Gastrocnemius medialis (tissue), 4 donors: ENCODE measurements around the gene PLXDC2.

ENCODE experiments used
- POLR2A ChIP-seq, 2 donors: fragments of 450-650 bp; IDR thresholded peaks; one replicate each; pipeline ENCODE4 v1.6.1; 2017; ENCODE audit warnings: antibody characterized with exemption in 2 of 2, mild to moderate bottlenecking in 2 of 2, moderate library complexity in 2 of 2
- TF ChIP-seq, protein P1 (sequence below), 5 experiments: fragments of 450-650 bp in 3 of 5; fragments of 200-600 bp in 2 of 5; sonication (generic) in 2 of 5; IDR thresholded peaks in 4 of 5; conservative IDR thresholded peaks in 1 of 5; 1 replicate in 4 of 5; 2 replicates in 1 of 5; pipeline ENCODE4 v1.5.1; 2016 to 2019; ENCODE audit warnings: antibody characterized with exemption in 5 of 5, mild to moderate bottlenecking in 3 of 5, moderate library complexity in 3 of 5

DNA sequence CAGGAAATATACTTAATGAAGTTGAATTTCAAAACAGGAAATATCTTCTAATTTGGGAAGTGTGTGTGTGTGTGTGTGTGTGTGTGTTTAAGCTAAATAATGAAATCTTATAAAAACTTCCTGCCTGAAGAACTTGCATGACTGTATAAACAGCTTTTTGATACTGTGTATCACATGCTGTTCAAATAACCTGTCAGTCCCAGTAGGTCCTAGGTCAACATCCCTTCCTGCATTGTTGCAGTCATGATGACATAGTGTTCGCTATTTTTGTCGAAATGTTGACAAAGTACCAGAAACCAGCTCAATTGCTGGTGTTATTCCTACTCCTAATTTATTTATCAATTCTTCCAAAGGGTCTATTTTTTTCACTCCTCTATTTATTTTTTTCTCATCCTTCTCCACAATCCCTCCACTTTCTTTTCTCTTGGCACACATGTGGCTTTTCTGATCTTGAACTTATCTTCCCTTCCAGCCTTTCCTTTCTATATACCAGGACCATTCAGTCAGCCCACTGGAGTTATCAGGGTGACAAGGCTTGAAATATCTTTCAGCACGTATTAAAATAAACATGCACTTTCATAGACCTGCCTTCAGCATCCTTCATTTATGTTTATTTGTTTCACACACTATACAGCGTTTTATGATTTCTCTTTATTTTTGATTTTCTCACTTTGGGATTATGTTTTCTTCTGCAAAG, 115.8 kb downstream of the PLXDC2 start:
- TF ChIP-seq, protein P1, sequence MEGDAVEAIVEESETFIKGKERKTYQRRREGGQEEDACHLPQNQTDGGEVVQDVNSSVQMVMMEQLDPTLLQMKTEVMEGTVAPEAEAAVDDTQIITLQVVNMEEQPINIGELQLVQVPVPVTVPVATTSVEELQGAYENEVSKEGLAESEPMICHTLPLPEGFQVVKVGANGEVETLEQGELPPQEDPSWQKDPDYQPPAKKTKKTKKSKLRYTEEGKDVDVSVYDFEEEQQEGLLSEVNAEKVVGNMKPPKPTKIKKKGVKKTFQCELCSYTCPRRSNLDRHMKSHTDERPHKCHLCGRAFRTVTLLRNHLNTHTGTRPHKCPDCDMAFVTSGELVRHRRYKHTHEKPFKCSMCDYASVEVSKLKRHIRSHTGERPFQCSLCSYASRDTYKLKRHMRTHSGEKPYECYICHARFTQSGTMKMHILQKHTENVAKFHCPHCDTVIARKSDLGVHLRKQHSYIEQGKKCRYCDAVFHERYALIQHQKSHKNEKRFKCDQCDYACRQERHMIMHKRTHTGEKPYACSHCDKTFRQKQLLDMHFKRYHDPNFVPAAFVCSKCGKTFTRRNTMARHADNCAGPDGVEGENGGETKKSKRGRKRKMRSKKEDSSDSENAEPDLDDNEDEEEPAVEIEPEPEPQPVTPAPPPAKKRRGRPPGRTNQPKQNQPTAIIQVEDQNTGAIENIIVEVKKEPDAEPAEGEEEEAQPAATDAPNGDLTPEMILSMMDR (IDR thresholded peaks at IDR 0.05 in 4 of 5, conservative IDR thresholded peaks at IDR 0.05 in 1 of 5), result no peak
- TF ChIP-seq POLR2A (IDR thresholded peaks at IDR 0.05), result no peak
